CD8-positive, alpha-beta memory T cell (primary cell): ENCODE results near the gene DAB1. TPM values are rescaled to one million over a fixed set of nuclear protein-coding genes. Genes with fewer than 3 reads are reported as not detected.

ENCODE experiments used
- CTCF ChIA-PET: fragments of 350-600 bp; sonication (Branson Sonifier 250); formaldehyde crosslinking; loops from one replicate; lab custom pipeline; 2021; ENCODE audit warnings: antibody characterized with exemption; lab: Charles Lee
- POLR2A ChIA-PET: fragments of 350-600 bp; sonication (Branson Sonifier 250); formaldehyde crosslinking; loops from one replicate; lab custom pipeline; 2021; ENCODE audit warnings: antibody characterized with exemption; lab: Charles Lee
- DNase-seq, 5 donors: peaks; one replicate each; pipeline versions ENCODE4 v3.0.0 to v3.0.0-alpha.2; 2020 to 2022; ENCODE audit warnings: mixed read lengths in 1 of 5
- H3K27ac ChIP-seq: one replicate; pipeline ENCODE4 v1.7.0; 2013; ENCODE audit warnings: low read depth, mild to moderate bottlenecking, low read length, moderate library complexity
- H3K27me3 ChIP-seq: 2 replicates; pipeline ENCODE4 v1.7.0; 2013; ENCODE audit warnings: low read length, mild to moderate bottlenecking; ENCODE audit not compliant: insufficient read depth, poor library complexity, severe bottlenecking
- H3K36me3 ChIP-seq: 2 replicates; pipeline ENCODE4 v1.7.0; 2013; ENCODE audit warnings: mild to moderate bottlenecking, low read length, moderate library complexity; ENCODE audit not compliant: insufficient read depth
- H3K4me1 ChIP-seq: 2 replicates; pipeline ENCODE4 v1.7.0; 2013; ENCODE audit warnings: mild to moderate bottlenecking, low read length, moderate library complexity; ENCODE audit not compliant: insufficient read depth
- H3K4me3 ChIP-seq: 2 replicates; pipeline ENCODE4 v1.7.0; 2013; ENCODE audit warnings: mild to moderate bottlenecking, low read length
- H3K9me3 ChIP-seq: 2 replicates; pipeline ENCODE4 v1.7.0; 2013; ENCODE audit warnings: mild to moderate bottlenecking, low read length
- H3K27ac Mint-ChIP-seq, 8 donors: one replicate each; pipeline ENCODE4 v1.8.0; 2020 to 2021; ENCODE audit warnings: mixed read lengths in 8 of 8, mild to moderate bottlenecking in 6 of 8, inconsistent platforms in 3 of 8, moderate library complexity in 3 of 8
- H3K27me3 Mint-ChIP-seq, 2 donors: one replicate each; pipeline ENCODE4 v1.8.0; 2020 to 2021; ENCODE audit warnings: mixed read lengths in 2 of 2, mild to moderate bottlenecking in 1 of 2, moderate library complexity in 1 of 2
- H3K36me3 Mint-ChIP-seq, 3 donors: one replicate each; pipeline ENCODE4 v1.8.0; 2020 to 2021; ENCODE audit warnings: mixed read lengths in 3 of 3, inconsistent platforms in 1 of 3, mild to moderate bottlenecking in 1 of 3
- H3K4me1 Mint-ChIP-seq, 3 donors: one replicate each; pipeline ENCODE4 v1.8.0; 2020 to 2021; ENCODE audit warnings: mixed read lengths in 3 of 3, inconsistent platforms in 1 of 3, mild to moderate bottlenecking in 1 of 3
- H3K4me3 Mint-ChIP-seq, 7 donors: one replicate each; pipeline ENCODE4 v1.8.0; 2020 to 2021; ENCODE audit warnings: mixed read lengths in 7 of 7, mild to moderate bottlenecking in 6 of 7, moderate library complexity in 4 of 7, inconsistent platforms in 2 of 7
- H3K9me3 Mint-ChIP-seq, 5 donors: one replicate each; pipeline ENCODE4 v1.8.0; 2020 to 2022; ENCODE audit warnings: mixed read lengths in 5 of 5, mild to moderate bottlenecking in 3 of 5, moderate library complexity in 2 of 5, inconsistent platforms in 1 of 5
- polyA plus RNA-seq: library from polyadenylated mRNA; unstranded; fragments of 300-500 nt; fragmentation: Illumina TruSeq; gene quantifications from one replicate; pipeline ENCODE4 v1.2.3, GENCODE V29; 2021
- total RNA-seq, 2 experiments: library from RNA; stranded (reverse); gene quantifications; one replicate each; pipeline ENCODE4 v1.2.3, GENCODE V29; 2021

Gene DAB1
- total and polyA plus RNA-seq, 3 experiments from 2014 or later = 0.09 to 1.7 TPM; not detected in 1

- Mint-ChIP-seq H3K4me3 (no peak overlapping the region), H3K4me1 (no peaks in the 10 kb centered on the region), H3K9me3 (peaks cover 0 to 2% (median 0%) of the 10 kb centered on the region in 5 donors), H3K27ac (no peak overlapping the region), H3K36me3 (peaks cover 0 to 5% (median 0%) of the 10 kb centered on the region in 3 donors), H3K27me3 (peaks cover 2 to 3% of the 10 kb centered on the region in 2 donors)
- CTCF ChIA-PET = no interaction called here
- Histone ChIP-seq H3K9me3 (no peaks in the 10 kb centered on the region), H3K4me3 (no peak overlapping the region), H3K4me1 (no peaks in the 10 kb centered on the region), H3K36me3 (no peaks in the 10 kb centered on the region), H3K27ac (no peak overlapping the region), H3K27me3 (no peaks in the 10 kb centered on the region)
- POLR2A ChIA-PET = no interaction called here
- DNase-seq = no peak
Observed at GRCh38 chr1:57337623-57338022, 86.2 kb downstream of the DAB1 start.

DNA sequence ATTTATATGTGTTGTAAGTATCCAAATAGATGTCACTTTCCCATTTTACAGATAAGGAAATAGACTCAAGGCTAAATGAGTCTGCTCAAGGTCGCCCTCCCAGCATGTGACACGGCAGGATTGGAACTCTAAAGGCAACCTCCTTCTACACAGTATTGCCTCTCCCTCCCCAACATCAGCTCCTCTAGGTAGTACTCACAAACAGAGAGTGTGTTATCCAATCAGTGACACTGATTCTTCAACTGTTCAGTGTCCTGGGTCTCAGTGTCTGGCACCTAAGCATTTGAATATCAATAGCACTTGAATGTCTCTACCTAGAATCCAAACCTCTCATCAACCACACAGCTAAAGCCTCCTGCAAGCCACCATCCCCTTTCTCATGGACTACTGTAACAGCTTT is 87.1 kb downstream of the DAB1 start:
- no peaks in the 10 kb centered on the region for H3K9me3 ChIP-seq
- H3K27me3 ChIP-seq = no peaks in the 10 kb centered on the region
- Mint-ChIP-seq H3K4me1 (no peaks in the 10 kb centered on the region), H3K27ac (no peak overlapping the region), H3K27me3 (peaks cover 2 to 3% of the 10 kb centered on the region in 2 donors), H3K9me3 (peaks cover 0 to 2% (median 0%) of the 10 kb centered on the region in 5 donors), H3K36me3 (peaks cover 0 to 6% (median 0%) of the 10 kb centered on the region in 3 donors), H3K4me3 (no peak overlapping the region)
- no peak overlapping the region for H3K27ac ChIP-seq
- POLR2A ChIA-PET = no interaction called here
- H3K36me3 ChIP-seq = no peaks in the 10 kb centered on the region
- no peak for DNase-seq
- CTCF ChIA-PET = no interaction called here
- no peak overlapping the region for H3K4me3 ChIP-seq
- H3K4me1 ChIP-seq = no peaks in the 10 kb centered on the region

DNA sequence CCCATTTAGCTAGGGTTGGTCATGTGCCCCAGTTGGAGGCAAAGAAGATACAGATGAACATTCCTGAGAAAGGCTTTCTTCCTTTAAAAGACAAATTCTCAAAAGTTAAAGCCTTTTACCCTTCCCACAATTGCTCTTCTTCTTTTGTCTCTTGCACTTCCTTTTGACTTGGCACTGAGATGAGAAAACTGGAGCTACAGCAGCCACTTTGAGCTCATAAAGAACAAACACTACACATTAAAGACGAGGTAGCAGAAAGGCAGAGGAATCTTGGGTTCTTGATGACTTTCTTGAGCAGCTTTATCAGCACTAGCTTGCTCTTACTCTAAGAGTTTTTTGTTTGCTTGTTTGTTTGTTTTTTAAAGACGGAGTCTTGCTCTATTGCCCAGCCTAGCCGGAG is 92.2 kb downstream of the DAB1 start:
- Histone ChIP-seq H3K36me3 (no peaks in the 10 kb centered on the region), H3K27me3 (no peaks in the 10 kb centered on the region), H3K4me1 (no peaks in the 10 kb centered on the region), H3K9me3 (no peaks in the 10 kb centered on the region), H3K4me3 (no peak overlapping the region), H3K27ac (no peak overlapping the region)
- Mint-ChIP-seq H3K4me1 (no peaks in the 10 kb centered on the region), H3K36me3 (peaks cover 0 to 14% (median 0%) of the 10 kb centered on the region in 3 donors), H3K27ac (no peak overlapping the region), H3K9me3 (peaks cover 0 to 2% (median 0%) of the 10 kb centered on the region in 5 donors), H3K4me3 (no peak overlapping the region), H3K27me3 (peaks cover 0 to 4% of the 10 kb centered on the region in 2 donors)
- ChIA-PET CTCF (interaction anchor here (1.3 kb wide), 1 partner anchor 10 kb away, joined by 3 read pairs; no protein-coding TSS in a partner anchor), POLR2A (no interaction called here)
- no peak for DNase-seq

GRCh38 chr1:57329937-57330336 is 93.9 kb downstream of the DAB1 start:
- ChIA-PET POLR2A (no interaction called here), CTCF (interaction anchor here (1.2 kb wide), 1 partner anchor 10 kb away, joined by 3 read pairs; no protein-coding TSS in a partner anchor)
- H3K4me1 Mint-ChIP-seq = no peaks in the 10 kb centered on the region
- H3K9me3 ChIP-seq = no peaks in the 10 kb centered on the region
- H3K4me3 ChIP-seq = no peak overlapping the region
- peaks cover 2 to 4% of the 10 kb centered on the region in 2 donors for H3K27me3 Mint-ChIP-seq
- peaks cover 0 to 14% (median 0%) of the 10 kb centered on the region in 3 donors for H3K36me3 Mint-ChIP-seq
- H3K27me3 ChIP-seq = no peaks in the 10 kb centered on the region
- no peak overlapping the region for H3K27ac ChIP-seq
- peaks cover 0 to 2% (median 0%) of the 10 kb centered on the region in 5 donors for H3K9me3 Mint-ChIP-seq
- no peak overlapping the region for H3K27ac Mint-ChIP-seq
- H3K4me1 ChIP-seq = no peaks in the 10 kb centered on the region
- no peak overlapping the region for H3K4me3 Mint-ChIP-seq
- DNase-seq = no peak
- H3K36me3 ChIP-seq = no peaks in the 10 kb centered on the region

DNA sequence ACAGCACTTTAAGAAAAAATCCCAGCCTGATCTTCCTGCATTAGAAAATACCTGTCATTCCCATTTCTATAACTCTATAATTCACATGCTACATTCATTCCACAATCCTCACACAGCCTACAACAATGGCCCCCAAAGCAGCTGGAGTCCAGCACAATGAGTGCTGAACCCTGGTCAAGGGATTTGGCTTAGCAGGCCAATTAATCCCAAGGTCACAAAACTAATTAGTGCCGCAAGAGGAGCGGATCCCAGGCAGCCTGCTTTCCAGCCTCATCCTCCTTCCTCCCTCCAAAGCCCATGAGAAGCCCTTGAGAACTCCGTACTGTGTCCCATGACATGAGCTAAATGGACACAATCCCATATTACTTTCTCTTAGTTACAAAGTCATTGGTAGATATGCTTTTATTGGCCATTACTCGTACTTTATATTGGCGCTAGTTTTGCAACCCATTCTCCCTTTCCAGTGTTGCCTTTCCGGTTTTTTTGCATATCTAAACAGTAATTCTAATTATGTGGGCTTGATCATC is 94.8 kb downstream of the DAB1 start:
- Mint-ChIP-seq H3K9me3 (peaks cover 0 to 2% (median 0%) of the 10 kb centered on the region in 5 donors), H3K36me3 (peaks cover 0 to 14% (median 0%) of the 10 kb centered on the region in 3 donors), H3K27me3 (peaks cover 2 to 4% of the 10 kb centered on the region in 2 donors), H3K27ac (no peak overlapping the region), H3K4me3 (no peak overlapping the region), H3K4me1 (no peaks in the 10 kb centered on the region)
- ChIA-PET POLR2A (no interaction called here), CTCF (interaction anchor here (1.2 kb wide), 1 partner anchor 11 kb away, joined by 3 read pairs; no protein-coding TSS in a partner anchor)
- no peaks in the 10 kb centered on the region for H3K27me3 ChIP-seq
- H3K4me1 ChIP-seq = no peaks in the 10 kb centered on the region
- H3K27ac ChIP-seq = no peak overlapping the region
- H3K36me3 ChIP-seq = no peaks in the 10 kb centered on the region
- DNase-seq = no peak
- no peak overlapping the region for H3K4me3 ChIP-seq
- H3K9me3 ChIP-seq = no peaks in the 10 kb centered on the region

DNA sequence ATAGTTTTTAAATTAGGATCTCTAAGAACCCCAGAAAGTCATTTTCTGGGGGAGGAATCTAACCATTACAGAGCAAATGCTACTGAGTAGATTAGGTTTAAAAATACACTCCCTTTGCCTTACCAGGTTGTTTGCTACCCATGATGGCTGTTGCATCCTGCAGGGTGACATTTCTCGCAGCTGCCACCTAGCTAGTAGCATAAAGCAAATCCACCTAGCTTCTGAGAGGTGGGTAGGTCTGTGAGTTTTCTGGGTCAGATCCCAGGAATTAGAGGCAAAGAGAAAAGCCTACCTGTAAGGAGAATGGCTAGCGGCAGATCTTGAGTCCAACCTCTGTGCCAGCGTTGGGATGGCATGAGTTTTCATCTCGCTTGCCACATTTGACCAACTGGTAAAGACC is 95.9 kb downstream of the DAB1 start:
- ChIA-PET POLR2A (no interaction called here), CTCF (no interaction called here)
- Mint-ChIP-seq H3K27me3 (peaks cover 2 to 4% of the 10 kb centered on the region in 2 donors), H3K27ac (no peak overlapping the region), H3K9me3 (no peaks in the 10 kb centered on the region), H3K36me3 (peaks cover 0 to 12% (median 0%) of the 10 kb centered on the region in 3 donors), H3K4me1 (no peaks in the 10 kb centered on the region), H3K4me3 (no peak overlapping the region)
- H3K36me3 ChIP-seq = no peaks in the 10 kb centered on the region
- no peaks in the 10 kb centered on the region for H3K27me3 ChIP-seq
- H3K4me3 ChIP-seq = no peak overlapping the region
- H3K27ac ChIP-seq = no peak overlapping the region
- no peaks in the 10 kb centered on the region for H3K9me3 ChIP-seq
- no peak for DNase-seq
- H3K4me1 ChIP-seq = no peaks in the 10 kb centered on the region

DNA sequence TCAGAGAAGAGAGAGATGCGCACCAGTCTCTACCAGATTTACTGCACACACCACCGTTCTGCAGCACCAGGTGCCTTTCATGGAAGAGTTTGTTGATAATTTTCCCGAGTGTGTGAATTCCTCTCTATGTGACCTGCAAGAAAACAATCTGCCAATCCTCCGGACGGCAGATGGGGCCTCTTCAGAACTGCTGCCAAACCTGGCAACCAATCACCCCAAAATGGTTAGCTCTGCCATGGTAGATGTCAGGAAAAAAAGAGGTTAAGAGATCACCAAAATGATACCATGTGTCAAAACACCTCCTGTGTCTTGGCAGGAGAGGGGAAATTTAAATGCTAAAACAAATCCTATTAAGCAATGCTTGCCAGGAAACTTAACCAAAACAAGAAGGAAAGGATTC is 96.5 kb downstream of the DAB1 start:
- Histone ChIP-seq H3K9me3 (no peaks in the 10 kb centered on the region), H3K4me3 (no peak overlapping the region), H3K4me1 (no peaks in the 10 kb centered on the region), H3K27me3 (no peaks in the 10 kb centered on the region), H3K36me3 (no peaks in the 10 kb centered on the region), H3K27ac (no peak overlapping the region)
- ChIA-PET POLR2A (no interaction called here), CTCF (no interaction called here)
- Mint-ChIP-seq H3K4me3 (no peak overlapping the region), H3K27me3 (peaks cover 2 to 4% of the 10 kb centered on the region in 2 donors), H3K36me3 (peaks cover 0 to 8% (median 0%) of the 10 kb centered on the region in 3 donors), H3K9me3 (no peaks in the 10 kb centered on the region), H3K27ac (no peak overlapping the region), H3K4me1 (no peaks in the 10 kb centered on the region)
- DNase-seq = no peak

GRCh38 chr1:57325536-57325935 is 98.3 kb downstream of the DAB1 start:
- Mint-ChIP-seq H3K4me1 (no peaks in the 10 kb centered on the region), H3K4me3 (no peak overlapping the region), H3K9me3 (no peaks in the 10 kb centered on the region), H3K36me3 (peaks cover 0 to 8% (median 0%) of the 10 kb centered on the region in 3 donors), H3K27ac (no peak overlapping the region), H3K27me3 (peaks cover 1 to 4% of the 10 kb centered on the region in 2 donors)
- H3K4me1 ChIP-seq = no peaks in the 10 kb centered on the region
- H3K36me3 ChIP-seq = no peaks in the 10 kb centered on the region
- no peak for DNase-seq
- H3K9me3 ChIP-seq = no peaks in the 10 kb centered on the region
- H3K27me3 ChIP-seq = no peaks in the 10 kb centered on the region
- ChIA-PET CTCF (no interaction called here), POLR2A (no interaction called here)
- H3K4me3 ChIP-seq = no peak overlapping the region
- no peak overlapping the region for H3K27ac ChIP-seq
